HG03159 (cell line): ENCODE data around the gene IRAK3.
A peak's percentile ranks its signal among the peaks of the same experiment; 100 is the strongest.

Experiments used
- ATAC-seq: cut with Tn5 transposase; IDR thresholded peaks from one replicate; pipeline ENCODE4 v1.9.1; 2021; ENCODE audit warnings: mild to moderate bottlenecking, moderate library complexity; ENCODE audit not compliant: unreplicated experiment

IRAK3 gene

GRCh38 chr12:66301944-66302826 is 113.2 kb downstream of the IRAK3 start, which contains the start of gene HELB:
HELB (plus strand) TSS chr12:66302493; CDS start chr12:66302604, 111 bp downstream.
- ATAC-seq, result peak; percentile 91

- no peak for ATAC-seq
Measured at GRCh38 chr12:66302827-66303169, 113.8 kb downstream of the IRAK3 start.

- ATAC-seq, result peak; percentile 65
Measured at GRCh38 chr12:66303316-66303804, 114.3 kb downstream of the IRAK3 start.
